Small intestine (tissue), 7 donors: ENCODE measurements around the gene C20orf144. TPM values are rescaled to one million over a fixed set of nuclear protein-coding genes. Genes with fewer than 3 reads are reported as not detected.
"Not testable (repeated sequence)": the region's sequence is repeated elsewhere in the genome, so short reads cannot be mapped to it uniquely, and the experiment has no call there.

Experiments used
- DNase-seq, 2 donors: peaks; one replicate each; pipeline versions ENCODE4 v3.0.0 to v3.0.0-alpha.2; 2013
- FAIRE-seq: peaks from 2 replicates; lab custom pipeline; 2012; peaks lifted over from hg19 to GRCh38; lab: Jason Lieb, UNC
- H3K27ac ChIP-seq, 3 donors: one replicate each; pipeline ENCODE4 v1.5.1; 2013; ENCODE audit warnings: low read length in 2 of 3, mild to moderate bottlenecking in 2 of 3, control low read depth in 1 of 3, inconsistent platforms in 1 of 3, low read depth in 1 of 3, moderate library complexity in 1 of 3
- H3K27me3 ChIP-seq, 3 donors: one replicate each; pipeline ENCODE4 v1.6.1; 2013; ENCODE audit warnings: low read length in 3 of 3, inconsistent platforms in 1 of 3; ENCODE audit not compliant: control insufficient read depth in 3 of 3, insufficient read depth in 3 of 3
- H3K36me3 ChIP-seq, 3 donors: one replicate each; pipeline ENCODE4 v1.6.1; 2013; ENCODE audit warnings: low read length in 3 of 3, inconsistent platforms in 1 of 3, low read depth in 1 of 3, mild to moderate bottlenecking in 1 of 3, moderate library complexity in 1 of 3; ENCODE audit not compliant: control insufficient read depth in 3 of 3, insufficient read depth in 2 of 3
- H3K4me1 ChIP-seq, 3 donors: one replicate each; pipeline ENCODE4 v1.6.1; 2013; ENCODE audit warnings: low read length in 2 of 3, inconsistent platforms in 1 of 3, low read depth in 1 of 3, mild to moderate bottlenecking in 1 of 3, moderate library complexity in 1 of 3; ENCODE audit not compliant: control insufficient read depth in 3 of 3, insufficient read depth in 2 of 3
- H3K4me3 ChIP-seq, 3 donors: one replicate each; pipeline ENCODE4 v1.5.1; 2013; ENCODE audit warnings: low read length in 3 of 3, control low read depth in 1 of 3, inconsistent platforms in 1 of 3, low read depth in 1 of 3, mild to moderate bottlenecking in 1 of 3, moderate library complexity in 1 of 3
- H3K9me3 ChIP-seq, 2 donors: one replicate each; pipeline ENCODE4 v1.6.1; 2013; ENCODE audit warnings: low read depth in 1 of 2, low read length in 1 of 2; ENCODE audit not compliant: control insufficient read depth in 2 of 2, insufficient read depth in 1 of 2
- WGBS, 3 donors: extraction: QIAGEN DNeasy Blood & Tissue Kit; methylation state at CpG; one replicate each; pipeline ENCODE4 v1.1.7; 2013; 5-methylcytosine and 5-hydroxymethylcytosine counted together
- polyA plus RNA-seq, 4 donors: library from polyadenylated mRNA; stranded (reverse) in 3 of 4; unstranded in 1 of 4; fragments of 200-250 nt in 3 of 4; fragments of 120-200 nt in 1 of 4; gene quantifications; one replicate each; pipeline versions ENCODE4 v1.2.1 to v1.2.3, GENCODE V29; 2013
- donor health status: healthy with polysubstance abuse.
- donor health status: control.
- donor health status: control.
- donor health status: Bipolar disorder and iron deficiency.
- donor health status: healthy.

C20orf144 gene
- polyA plus RNA-seq, 4 donors, result 0.07 to 0.41 TPM; not detected in 2

DNA sequence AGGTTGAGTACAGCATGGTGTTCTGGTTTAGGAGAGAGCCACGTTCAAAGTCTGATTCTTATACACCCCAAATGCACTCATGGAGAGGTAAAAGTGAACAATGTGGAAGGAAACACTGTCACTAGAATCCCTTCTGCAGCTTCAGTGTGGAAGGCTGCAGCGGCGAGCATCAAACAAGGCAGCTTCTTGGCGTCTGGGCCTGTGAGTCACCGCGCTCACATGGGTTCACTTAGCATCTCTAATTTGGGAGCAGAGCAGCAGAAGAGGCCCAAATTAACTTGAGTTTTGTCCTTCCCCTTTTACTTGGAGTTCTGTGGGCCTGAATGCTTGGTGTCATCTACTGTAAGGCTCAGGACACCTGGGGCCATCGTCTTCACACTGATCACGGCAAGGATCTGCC, 35.0 kb downstream of the C20orf144 start:
- DNase-seq, result no peak
- H3K27me3 ChIP-seq, result no peaks in the 10 kb centered on the region
- no peaks in the 10 kb centered on the region for H3K36me3 ChIP-seq
- no peaks in the 10 kb centered on the region for H3K4me1 ChIP-seq
- FAIRE-seq, result no peak
- H3K4me3 ChIP-seq, result no peak overlapping the region
- WGBS, 3 donors, result 67 to 92% (median 84%) methylated on average over 8 of the region's 8 CpGs
- H3K9me3 ChIP-seq, result peaks cover 0 to 4% of the 10 kb centered on the region in 2 donors
- peak overlapping the region in 1 of 3 donors; percentile 53 for H3K27ac ChIP-seq

DNA sequence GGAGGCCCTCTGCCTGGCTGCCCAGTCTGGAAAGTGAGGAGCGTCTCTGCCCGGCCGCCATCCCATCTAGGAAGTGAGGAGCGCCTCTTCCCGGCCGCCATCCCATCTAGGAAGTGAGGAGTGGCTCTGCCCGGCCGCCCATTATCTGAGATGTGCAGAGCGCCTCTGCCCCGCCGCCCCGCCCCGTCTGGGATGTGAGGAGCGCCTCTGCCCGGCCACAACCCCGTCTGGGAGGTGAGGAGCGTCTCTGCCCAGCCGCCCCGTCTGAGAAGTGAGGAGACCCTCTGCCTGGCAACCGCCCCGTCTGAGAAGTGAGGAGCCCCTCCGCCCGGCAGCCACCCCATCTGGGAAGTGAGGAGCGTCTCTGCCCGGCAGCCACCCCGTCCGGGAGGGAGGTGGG, 36.8 kb downstream of the C20orf144 start:
- H3K4me3 ChIP-seq, H3K9me3 ChIP-seq, DNase-seq, H3K27me3 ChIP-seq, H3K27ac ChIP-seq, H3K4me1 ChIP-seq, FAIRE-seq, H3K36me3 ChIP-seq: not testable (repeated sequence)
- 96 to 97% (median 97%) methylated on average over 17 to 19 of the region's 27 CpGs for WGBS, 3 donors

DNA sequence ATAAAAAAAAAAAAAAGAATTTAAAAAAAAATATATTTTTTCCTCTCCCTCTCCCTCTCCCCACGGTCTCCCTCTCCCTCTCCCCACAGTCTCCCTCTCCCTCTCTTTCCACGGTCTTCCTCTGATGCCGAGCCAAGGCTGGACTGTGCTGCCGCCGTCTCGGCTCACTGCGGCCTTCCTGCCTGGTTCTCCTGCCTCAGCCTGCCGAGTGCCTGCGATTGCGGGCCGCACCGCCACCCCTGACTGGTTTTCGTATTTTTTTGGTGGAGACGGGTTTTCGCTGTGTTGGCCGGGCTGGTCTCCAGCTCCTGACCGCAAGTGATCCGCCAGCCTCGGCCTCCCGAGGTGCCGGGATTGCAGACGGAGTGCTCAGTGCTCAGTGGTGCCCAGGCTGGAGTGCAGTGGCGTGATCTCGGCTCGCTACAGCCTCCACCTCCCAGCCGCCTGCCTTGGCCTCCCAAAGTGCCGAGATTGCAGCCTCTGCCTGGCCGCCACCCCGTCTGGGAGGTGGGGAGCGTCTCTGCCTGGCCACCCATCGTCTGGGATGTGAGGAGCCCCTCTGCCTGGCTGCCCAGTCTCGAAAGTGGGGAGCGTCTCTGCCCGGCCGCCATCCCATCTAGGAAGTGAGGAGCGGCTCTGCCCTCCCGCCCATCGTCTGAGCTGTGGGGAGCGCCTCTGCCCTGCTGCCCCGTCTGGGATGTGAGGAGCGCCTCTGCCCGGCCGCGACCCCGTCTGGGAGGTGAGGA, 38.7 kb downstream of the C20orf144 start:
- not testable (repeated sequence) for H3K4me3 ChIP-seq, H3K27ac ChIP-seq, H3K9me3 ChIP-seq, DNase-seq, FAIRE-seq, H3K4me1 ChIP-seq, H3K27me3 ChIP-seq, H3K36me3 ChIP-seq
- WGBS, 3 donors, result 89 to 97% (median 97%) methylated on average over 42 to 44 of the region's 45 CpGs

DNA sequence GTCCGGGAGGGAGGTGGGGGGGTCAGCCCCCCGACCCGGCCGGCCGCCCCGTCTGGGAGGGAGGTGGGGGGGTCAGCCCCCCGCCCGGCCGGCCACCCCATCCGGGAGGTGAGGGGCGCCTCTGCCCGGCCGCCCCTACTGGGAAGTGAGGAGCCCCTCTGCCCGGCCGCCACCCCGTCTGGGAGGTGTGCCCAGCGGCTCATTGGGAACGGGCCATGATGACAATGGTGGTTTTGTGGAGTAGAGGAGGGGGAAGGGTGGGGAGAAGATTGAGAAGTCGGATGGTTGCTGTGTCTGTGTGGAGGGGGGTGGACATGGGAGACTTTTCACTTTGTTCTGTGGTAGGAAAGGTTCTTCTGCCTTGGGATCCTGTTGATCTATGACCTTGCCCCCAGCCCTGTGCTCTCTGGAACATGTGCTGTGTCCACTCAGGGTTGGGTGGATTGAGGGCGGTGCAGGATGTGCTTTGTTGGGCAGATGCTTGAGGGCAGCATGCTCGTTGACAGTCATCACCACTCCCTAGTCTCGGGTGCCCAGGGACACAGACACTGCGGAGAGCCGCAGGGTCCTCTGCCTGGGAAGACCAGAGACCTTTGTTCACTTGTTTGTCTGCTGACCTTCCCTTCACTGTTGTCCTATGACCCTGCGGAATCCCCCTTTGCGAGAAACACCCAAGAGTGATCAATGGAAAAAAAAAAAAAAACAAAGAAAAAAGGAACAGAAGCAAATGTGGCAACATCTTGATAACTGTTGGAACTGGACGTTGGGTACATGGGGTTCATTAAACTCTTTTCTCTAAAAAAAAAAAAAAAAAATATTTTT, 39.7 kb downstream of the C20orf144 start:
- 89 to 97% (median 94%) methylated on average over 11 to 27 of the region's 27 CpGs for WGBS, 3 donors
- Histone ChIP-seq H3K9me3 (peaks cover 0 to 4% of the 10 kb centered on the region in 2 donors), H3K27ac (no peak overlapping the region), H3K4me3 (no peak overlapping the region), H3K4me1 (no peaks in the 10 kb centered on the region), H3K27me3 (no peaks in the 10 kb centered on the region), H3K36me3 (peaks cover 0 to 15% (median 0%) of the 10 kb centered on the region in 3 donors)
- no peak for FAIRE-seq
- no peak for DNase-seq

DNA sequence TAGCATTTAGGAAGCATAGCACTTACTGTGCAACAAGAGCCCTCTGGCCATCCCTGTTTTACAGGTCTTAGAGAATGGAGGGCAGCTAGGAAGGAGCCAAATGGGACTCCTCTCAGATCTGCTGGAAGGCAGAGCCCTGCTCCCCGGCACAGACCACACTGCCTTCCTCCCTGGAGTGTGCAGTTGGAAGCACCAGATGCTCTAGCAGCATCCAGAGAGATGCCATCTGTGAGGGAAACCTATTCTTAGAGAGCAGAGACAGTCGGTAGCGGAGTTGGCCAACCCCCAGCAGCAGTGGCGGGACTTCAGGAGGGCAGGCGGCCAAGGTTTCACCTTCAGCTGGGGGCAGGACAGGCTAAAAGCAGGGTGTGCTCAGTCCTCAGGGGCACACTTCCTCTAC, 40.7 kb downstream of the C20orf144 start:
- no peak overlapping the region for H3K4me3 ChIP-seq
- H3K36me3 ChIP-seq, result peaks cover 0 to 23% (median 3%) of the 10 kb centered on the region in 3 donors
- no peak overlapping the region for H3K27ac ChIP-seq
- FAIRE-seq, result no peak
- H3K27me3 ChIP-seq, result no peaks in the 10 kb centered on the region
- H3K9me3 ChIP-seq, result peaks cover 0 to 4% of the 10 kb centered on the region in 2 donors
- DNase-seq, result no peak
- 76 to 83% (median 80%) methylated on average over 5 of the region's 5 CpGs for WGBS, 3 donors
- no peaks in the 10 kb centered on the region for H3K4me1 ChIP-seq

DNA sequence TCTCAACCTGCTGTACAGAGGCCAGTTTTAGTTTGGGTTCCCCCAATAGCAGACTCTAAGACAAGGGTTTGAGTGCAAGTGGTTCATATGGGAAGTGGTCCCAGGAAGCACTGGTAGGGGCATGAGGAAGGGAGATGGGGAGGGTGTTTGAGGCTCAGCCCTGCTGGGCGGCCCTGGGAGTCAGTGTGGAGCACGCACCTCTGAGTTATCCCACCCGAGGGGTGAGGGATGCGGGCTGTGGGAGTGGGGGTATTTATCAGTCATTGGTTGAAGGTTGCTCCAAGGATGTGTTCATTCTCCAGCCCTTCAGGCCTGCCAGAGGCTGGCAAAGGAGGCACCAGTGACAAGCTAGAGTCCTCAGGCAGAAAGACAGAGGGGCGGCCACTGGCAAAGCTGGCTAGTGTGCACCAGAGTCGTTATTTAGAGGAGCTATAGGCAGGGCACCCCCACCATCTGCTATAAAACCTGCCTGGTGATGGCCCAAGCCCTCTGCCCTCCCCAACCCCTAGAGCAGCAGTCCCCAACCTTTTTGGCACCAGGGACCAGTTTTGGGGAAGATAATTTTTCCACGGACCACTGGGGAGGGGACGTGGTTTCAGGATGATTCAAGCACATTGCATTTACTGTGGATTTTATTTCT, 41.5 kb downstream of the C20orf144 start:
- Histone ChIP-seq H3K4me3 (no peak overlapping the region), H3K4me1 (no peaks in the 10 kb centered on the region), H3K36me3 (peaks cover 0 to 23% (median 3%) of the 10 kb centered on the region in 3 donors), H3K9me3 (peaks cover 0 to 4% of the 10 kb centered on the region in 2 donors), H3K27ac (no peak overlapping the region), H3K27me3 (no peaks in the 10 kb centered on the region)
- 93 to 94% (median 93%) methylated on average over 8 of the region's 8 CpGs for WGBS, 3 donors
- FAIRE-seq, result no peak
- no peak for DNase-seq

DNA sequence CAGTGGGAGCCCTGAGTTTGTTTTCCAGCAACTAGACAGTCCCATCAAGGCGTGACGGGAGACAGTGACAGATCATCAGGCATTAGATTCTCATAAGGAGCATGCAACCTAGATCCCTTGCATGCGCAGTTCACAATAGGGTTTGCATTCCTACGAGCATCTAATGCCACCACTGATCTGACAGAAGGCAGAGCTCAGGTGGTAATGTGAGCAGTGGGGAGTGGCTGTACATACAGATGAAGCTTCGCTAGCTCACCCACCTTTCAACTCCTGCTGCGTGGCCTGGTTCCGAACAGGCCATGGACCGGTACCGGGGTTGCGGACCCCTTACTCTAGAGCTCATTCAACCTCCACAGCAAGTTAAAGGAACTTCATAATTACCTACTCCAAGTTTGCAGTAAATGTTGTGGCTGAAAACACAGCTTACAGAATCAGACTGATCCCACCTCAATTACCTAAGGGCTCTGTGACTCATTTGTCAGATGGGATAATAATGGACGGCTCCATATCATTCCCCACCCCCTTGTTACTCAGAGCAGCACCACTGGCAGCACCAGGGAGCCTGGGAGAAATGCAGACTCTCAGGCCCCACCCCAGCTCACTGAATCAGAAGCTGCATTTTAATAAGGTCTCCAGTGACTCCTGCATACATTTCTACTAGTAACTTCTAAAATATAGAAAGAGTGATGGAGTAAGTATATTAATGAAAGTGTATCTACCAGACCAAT, 42.2 kb downstream of the C20orf144 start:
- no peak for FAIRE-seq

DNA sequence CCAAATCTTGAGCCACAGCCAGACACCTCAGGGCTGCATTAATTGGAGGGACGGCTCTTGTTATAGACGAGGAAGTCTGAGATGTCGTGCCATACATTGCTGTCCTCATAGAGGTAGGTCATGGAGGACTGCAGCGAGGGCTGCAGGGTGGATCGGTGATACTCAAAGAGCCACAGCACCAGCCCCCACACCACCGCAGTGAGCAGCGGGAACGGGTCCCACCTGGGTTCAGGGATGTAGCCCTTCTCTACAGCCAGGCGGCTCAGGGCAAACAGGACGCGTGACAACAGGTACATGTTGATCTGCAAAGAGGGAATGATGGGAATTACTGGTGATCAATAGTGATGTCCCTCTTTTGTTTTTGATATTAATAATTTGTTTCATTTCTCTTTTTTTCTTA, 45.5 kb downstream of the C20orf144 start:
- no peak for FAIRE-seq
- WGBS, 3 donors, result 90 to 93% (median 91%) methylated on average over 11 of the region's 11 CpGs

More for the DNA sequence above, 42.2 kb downstream of the C20orf144 start:
- Histone ChIP-seq H3K4me3 (no peak overlapping the region), H3K27ac (no peak overlapping the region), H3K27me3 (no peaks in the 10 kb centered on the region), H3K9me3 (peaks cover 0 to 4% of the 10 kb centered on the region in 2 donors), H3K4me1 (no peaks in the 10 kb centered on the region), H3K36me3 (peaks cover 0 to 23% (median 3%) of the 10 kb centered on the region in 3 donors)
- DNase-seq, result no peak
- WGBS, 3 donors, result 92 to 94% (median 93%) methylated on average over 11 of the region's 11 CpGs

More for the DNA sequence above, 45.5 kb downstream of the C20orf144 start:
- DNase-seq, result no peak
- peaks cover 3 to 50% (median 3%) of the 10 kb centered on the region in 3 donors for H3K36me3 ChIP-seq
- H3K9me3 ChIP-seq, result no peaks in the 10 kb centered on the region
- no peak overlapping the region for H3K27ac ChIP-seq
- no peak overlapping the region for H3K4me3 ChIP-seq
- H3K27me3 ChIP-seq, result no peaks in the 10 kb centered on the region
- H3K4me1 ChIP-seq, result no peaks in the 10 kb centered on the region
